ENCODE measurements around the gene MTUS2. TPM values are rescaled to one million over a fixed set of nuclear protein-coding genes. Genes with fewer than 3 reads are reported as not detected.
"Not testable (repeated sequence)": the region's sequence is repeated elsewhere in the genome, so short reads cannot be mapped to it uniquely, and the experiment has no call there.

MTUS2 gene
- total RNA-seq, 4 donors from 2014 or later: 0.20 to 1.6 (median 0.25) TPM; not detected in 1

- Histone ChIP-seq H3K9me3 (no peaks in the 10 kb centered on the region), H3K27ac (no peak overlapping the region), H3K4me1 (no peaks in the 10 kb centered on the region), H3K4me3 (no peak overlapping the region), H3K27me3 (no peaks in the 10 kb centered on the region), H3K36me3 (no peaks in the 10 kb centered on the region)
- ATAC-seq (no peak), DNase-seq (no peak)
- TF ChIP-seq POLR2A (IDR thresholded peaks at IDR 0.05) (no peak), CTCF (IDR thresholded peaks at IDR 0.05 in 4 of 5, conservative IDR thresholded peaks at IDR 0.05 in 1 of 5) (no peak)
- intact Hi-C loops (cut with DNase I; ENCODE audit: low total_unique reads): no loop called here
- in situ Hi-C loops (cut with MboI; ENCODE audit: low sequenced_read_pairs in 4 of 4): no loop called here
Measured at GRCh38 chr13:29384871-29385270, 564.7 kb downstream of the MTUS2 start.

GRCh38 chr13:29386246-29386645 lies 566.1 kb downstream of the MTUS2 start:
- H3K9me3 ChIP-seq: no peaks in the 10 kb centered on the region
- no peak for TF ChIP-seq POLR2A (IDR thresholded peaks at IDR 0.05)
- TF ChIP-seq CTCF (IDR thresholded peaks at IDR 0.05 in 4 of 5, conservative IDR thresholded peaks at IDR 0.05 in 1 of 5): no peak
- in situ Hi-C loops (cut with MboI; ENCODE audit: low sequenced_read_pairs in 4 of 4): no loop called here

DNA sequence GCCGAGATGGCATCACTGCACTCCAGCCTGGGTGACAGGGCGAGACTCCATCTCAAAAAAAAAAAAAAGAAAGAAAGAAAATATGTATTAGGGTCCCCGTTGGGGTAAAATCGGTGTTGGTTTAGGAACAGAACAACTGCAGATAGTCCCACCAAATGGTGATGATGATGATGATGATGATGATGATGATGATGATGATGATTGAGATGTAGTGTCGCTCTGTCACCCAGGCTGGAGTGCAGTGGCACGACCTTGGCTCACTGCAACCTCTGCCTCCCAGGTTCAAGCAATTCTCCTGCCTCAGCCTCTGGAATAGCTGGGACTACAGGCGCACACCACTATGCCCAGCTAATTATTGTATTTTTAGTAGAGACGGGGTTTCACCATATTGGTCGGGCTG lies 570.5 kb downstream of the MTUS2 start:
- not testable (repeated sequence) for DNase-seq, ATAC-seq

More at GRCh38 chr13:29386246-29386645, 566.1 kb downstream of the MTUS2 start:
- DNase-seq: no peak
- Histone ChIP-seq H3K27me3 (no peaks in the 10 kb centered on the region), H3K4me1 (no peaks in the 10 kb centered on the region), H3K36me3 (no peaks in the 10 kb centered on the region), H3K4me3 (no peak overlapping the region), H3K27ac (no peak overlapping the region)
- intact Hi-C loops (cut with DNase I; ENCODE audit: low total_unique reads): no loop called here
- ATAC-seq: no peak

DNA sequence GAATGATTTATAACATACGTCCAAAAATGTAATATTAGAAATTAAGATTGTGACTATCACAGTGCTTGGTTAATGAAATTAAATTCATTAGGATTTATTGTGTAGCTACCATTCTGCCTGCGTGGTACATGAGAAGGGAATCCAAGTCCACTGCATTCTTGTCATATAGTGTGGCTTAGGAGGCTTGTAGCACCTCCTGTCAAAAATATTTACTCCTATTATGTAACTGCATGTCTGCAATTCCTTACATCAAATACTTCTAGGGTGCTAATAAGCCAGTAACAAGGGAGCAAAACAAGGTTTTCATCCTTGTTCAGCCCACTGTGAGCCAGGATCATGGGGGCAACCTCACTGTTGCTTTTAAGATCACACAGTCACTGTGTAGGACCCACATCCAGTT lies 576.3 kb downstream of the MTUS2 start:
- Histone ChIP-seq H3K9me3 (no peaks in the 10 kb centered on the region), H3K27me3 (no peaks in the 10 kb centered on the region), H3K27ac (no peak overlapping the region), H3K36me3 (no peaks in the 10 kb centered on the region), H3K4me3 (no peak overlapping the region), H3K4me1 (no peaks in the 10 kb centered on the region)
- ATAC-seq (no peak), DNase-seq (no peak)
- TF ChIP-seq POLR2A (IDR thresholded peaks at IDR 0.05) (no peak), CTCF (IDR thresholded peaks at IDR 0.05 in 4 of 5, conservative IDR thresholded peaks at IDR 0.05 in 1 of 5) (no peak)
- intact Hi-C loops (cut with DNase I; ENCODE audit: low total_unique reads): no loop called here
- in situ Hi-C loops (cut with MboI; ENCODE audit: low sequenced_read_pairs in 4 of 4): no loop called here

More for the DNA sequence above, 570.5 kb downstream of the MTUS2 start:
- H3K36me3 ChIP-seq; H3K9me3 ChIP-seq; H3K4me1 ChIP-seq; H3K27ac ChIP-seq; in situ Hi-C loops (cut with MboI; ENCODE audit: low sequenced_read_pairs in 4 of 4); H3K4me3 ChIP-seq; intact Hi-C loops (cut with DNase I; ENCODE audit: low total_unique reads); H3K27me3 ChIP-seq: not testable (repeated sequence)

DNA sequence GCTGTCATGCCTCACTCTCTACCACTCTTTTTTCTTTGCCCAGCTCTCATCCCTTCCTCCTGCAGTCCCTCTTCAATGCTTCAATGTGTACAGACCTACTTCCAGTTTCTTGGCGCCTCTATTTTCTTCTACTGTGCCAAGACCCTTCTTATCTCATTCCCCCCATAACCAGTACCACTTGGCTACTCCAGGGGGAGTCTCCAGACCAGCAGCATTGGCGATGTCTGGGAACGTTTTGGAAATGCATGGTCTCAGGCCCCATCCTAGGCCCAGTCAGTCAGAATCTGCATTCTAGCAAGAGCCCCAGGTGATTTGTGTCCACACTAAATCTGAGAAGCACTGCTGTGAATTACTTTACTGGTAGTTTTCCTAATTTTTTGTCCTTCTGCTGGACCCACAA lies 577.1 kb downstream of the MTUS2 start:
- intact Hi-C loops (cut with DNase I; ENCODE audit: low total_unique reads) (no loop called here), in situ Hi-C loops (cut with MboI; ENCODE audit: low sequenced_read_pairs in 4 of 4) (no loop called here)
- ATAC-seq (no peak), DNase-seq (no peak)
- Histone ChIP-seq H3K4me1 (no peaks in the 10 kb centered on the region), H3K36me3 (no peaks in the 10 kb centered on the region), H3K9me3 (no peaks in the 10 kb centered on the region), H3K27ac (no peak overlapping the region), H3K27me3 (no peaks in the 10 kb centered on the region), H3K4me3 (no peak overlapping the region)
- TF ChIP-seq CTCF (IDR thresholded peaks at IDR 0.05 in 4 of 5, conservative IDR thresholded peaks at IDR 0.05 in 1 of 5) (no peak), POLR2A (IDR thresholded peaks at IDR 0.05) (no peak)

Measured in gastrocnemius medialis (tissue), 4 donors.